Measurements from ENCODE around the gene FLCN. TPM values are rescaled to one million over a fixed set of nuclear protein-coding genes. Genes with fewer than 3 reads are reported as not detected.

FLCN gene
- total RNA-seq, 1 donor from 2014 or later, result 40.0 TPM

DNA sequence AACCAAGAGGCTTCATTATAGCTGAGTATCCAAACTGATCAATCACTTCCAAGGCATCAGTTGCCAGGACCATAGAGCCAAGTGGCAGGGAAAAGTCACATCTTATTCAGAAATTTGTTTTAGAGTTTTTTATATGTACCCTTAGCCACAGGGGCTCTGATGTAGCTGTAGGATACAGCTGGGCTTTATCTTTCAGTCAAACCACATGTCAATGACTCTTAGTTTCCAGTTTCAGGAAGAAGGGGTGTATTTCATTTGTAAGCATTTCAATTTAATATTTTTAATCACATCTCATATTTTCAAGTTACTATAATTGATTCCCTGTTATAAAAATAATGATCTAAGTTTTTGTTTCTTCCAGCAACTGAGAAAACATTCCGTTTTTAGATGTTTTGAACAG, 2.9 kb upstream of the FLCN start:
- no peak for DNase-seq (ENCODE audit: low spot score)

DNA sequence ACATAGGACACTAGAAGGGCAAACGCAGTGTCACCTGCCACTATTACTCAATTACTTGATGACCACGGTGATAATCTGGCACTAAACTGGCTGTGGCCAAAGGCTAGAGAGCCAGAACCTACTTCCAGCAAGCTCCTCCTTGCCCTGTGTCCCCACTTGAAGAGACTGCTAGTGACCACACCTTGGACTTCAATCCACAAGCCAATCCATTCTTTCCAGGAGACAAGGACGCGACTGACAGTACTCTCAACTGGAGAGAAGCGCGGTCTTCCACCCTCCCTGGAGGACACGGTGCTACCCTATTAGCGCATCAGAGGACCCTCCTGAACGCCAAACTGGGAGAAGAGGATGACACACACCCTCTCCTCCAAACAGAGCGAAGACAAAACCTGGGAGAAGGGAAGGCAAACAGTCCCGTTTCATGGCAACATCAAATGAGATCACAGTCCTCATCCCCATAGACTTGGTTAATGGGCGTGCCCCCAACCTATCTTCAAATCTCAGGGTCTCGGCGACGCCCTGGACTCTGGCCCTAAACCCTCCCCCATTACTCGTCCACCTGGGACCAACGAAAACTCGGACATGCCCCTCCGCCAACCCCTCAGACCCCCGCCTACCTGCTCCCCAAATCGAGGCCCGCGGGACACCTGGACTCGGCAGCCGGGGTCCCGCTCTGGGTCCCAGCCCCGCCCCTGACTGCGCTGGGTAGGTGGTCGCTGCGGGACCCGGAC, 508 bp downstream of the FLCN start:
- DNase-seq (ENCODE audit: low spot score), result no peak

DNA sequence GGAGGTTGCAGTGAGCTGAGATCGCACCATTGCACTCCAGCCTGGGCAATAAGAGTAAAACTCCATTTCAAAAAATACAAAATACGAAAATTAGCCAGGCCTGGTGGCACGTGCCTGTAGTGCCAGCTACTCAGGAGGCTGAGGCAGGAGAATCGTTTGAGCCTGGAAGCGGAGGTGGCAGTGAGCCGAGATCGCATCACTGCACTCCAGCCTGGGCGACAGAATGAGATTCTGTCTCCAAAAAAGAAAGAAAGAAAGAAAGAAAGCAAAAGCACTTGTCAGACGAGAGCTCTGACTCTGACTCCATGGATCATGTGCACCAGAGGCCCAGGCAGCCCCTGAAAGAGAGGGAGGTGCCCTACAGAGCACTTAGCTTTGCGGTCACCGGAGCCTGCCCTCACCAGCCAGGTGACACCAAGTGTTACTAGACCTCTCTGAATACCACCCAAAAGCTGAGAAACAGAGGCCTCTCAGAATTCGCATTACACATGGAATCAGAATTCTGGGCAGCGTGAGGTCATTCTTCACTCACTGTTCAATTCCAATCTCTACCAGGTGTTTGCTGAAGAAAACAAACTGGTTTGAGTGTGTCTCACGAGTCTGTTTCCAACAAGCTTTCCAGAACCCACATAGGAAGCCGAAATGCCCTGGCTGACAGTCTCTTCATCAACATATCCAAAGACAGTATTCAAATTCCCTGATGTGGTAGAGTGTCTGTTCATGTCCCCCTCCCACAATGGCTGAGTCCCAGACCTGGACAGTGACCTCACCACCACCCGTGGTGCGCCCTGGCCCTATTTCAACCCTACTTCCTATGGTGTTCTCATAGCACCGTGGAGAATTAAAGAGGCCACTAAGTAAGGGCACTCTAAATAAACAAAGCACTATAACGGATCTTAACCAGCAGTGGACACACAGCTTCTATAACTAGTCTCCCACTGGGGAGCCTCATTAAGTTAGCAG, 1.5 kb downstream of the FLCN start:
- DNase-seq (ENCODE audit: low spot score), result no peak

DNA sequence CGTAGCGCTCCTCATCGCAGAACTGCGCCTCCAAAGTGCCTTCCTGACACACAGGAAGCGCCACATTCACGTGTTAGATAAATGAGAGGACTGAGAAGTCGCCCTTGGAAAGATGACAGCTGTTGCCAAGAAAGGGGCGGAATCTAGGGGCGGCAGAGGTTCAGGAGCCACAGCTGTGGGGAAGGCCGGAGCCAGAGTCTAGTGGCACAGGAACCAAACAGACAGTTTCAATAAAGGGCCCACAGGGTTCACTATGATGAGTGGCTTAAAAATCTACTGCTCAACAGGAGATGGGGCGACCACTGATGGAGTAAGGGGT, 4.7 kb downstream of the FLCN start:
- DNase-seq (ENCODE audit: low spot score), result no peak

GRCh38 chr17:17231621-17232302, 5.2 kb downstream of the FLCN start:
- DNase-seq (ENCODE audit: low spot score), result no peak

DNA sequence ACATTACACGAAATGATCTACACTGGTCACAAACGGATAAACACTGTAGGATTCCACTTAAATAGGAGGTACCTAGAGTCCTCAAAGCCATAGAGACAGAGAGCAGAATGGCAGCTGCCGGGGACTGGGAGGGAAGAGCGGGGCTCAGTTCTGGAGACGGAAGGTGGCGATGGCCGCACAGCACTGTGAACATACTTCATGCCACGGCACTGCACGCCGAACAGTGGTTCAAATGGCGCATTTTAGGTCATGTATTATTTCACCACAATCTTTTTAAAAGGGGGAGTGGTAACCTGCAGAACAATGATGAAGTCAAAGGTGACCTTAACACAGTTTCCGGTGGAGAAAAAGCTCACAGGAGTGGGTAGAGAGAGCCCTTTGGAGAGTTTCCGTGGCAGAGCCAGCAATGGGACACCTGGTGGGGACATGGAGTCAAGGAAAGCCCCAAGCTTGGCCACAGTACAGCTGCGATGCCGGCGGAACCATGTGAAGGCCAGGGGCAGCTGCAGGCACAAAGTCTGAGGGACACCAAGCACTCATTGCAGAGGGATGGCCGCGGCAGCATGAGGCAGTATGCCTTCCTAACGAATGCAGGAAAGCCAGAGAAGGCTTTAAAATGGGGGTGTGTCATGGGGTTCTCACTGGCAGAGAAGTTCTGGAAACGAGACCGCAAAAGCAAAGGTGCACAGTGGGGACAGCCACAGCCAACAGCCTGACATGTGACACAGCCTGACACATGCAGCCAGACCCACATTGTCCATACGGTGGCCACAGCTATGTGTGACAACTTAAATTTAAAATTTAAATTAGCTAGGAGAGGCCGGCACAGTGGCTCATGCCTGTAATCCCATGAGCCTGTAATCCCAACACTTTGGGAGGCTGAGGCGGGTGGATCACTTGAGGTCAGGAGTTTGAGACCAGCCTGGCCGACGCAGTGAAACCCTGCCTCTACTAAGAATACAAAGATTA, 7.3 kb downstream of the FLCN start:
- DNase-seq (ENCODE audit: low spot score), result no peak

- no peak for DNase-seq (ENCODE audit: low spot score)
Observed at GRCh38 chr17:17228521-17229279, 8.3 kb downstream of the FLCN start.

- DNase-seq (ENCODE audit: low spot score), result no peak
Observed at GRCh38 chr17:17227608-17228520, 9.1 kb downstream of the FLCN start.

- DNase-seq (ENCODE audit: low spot score), result no peak
Observed at GRCh38 chr17:17226451-17227265, 10.3 kb downstream of the FLCN start.

DNA sequence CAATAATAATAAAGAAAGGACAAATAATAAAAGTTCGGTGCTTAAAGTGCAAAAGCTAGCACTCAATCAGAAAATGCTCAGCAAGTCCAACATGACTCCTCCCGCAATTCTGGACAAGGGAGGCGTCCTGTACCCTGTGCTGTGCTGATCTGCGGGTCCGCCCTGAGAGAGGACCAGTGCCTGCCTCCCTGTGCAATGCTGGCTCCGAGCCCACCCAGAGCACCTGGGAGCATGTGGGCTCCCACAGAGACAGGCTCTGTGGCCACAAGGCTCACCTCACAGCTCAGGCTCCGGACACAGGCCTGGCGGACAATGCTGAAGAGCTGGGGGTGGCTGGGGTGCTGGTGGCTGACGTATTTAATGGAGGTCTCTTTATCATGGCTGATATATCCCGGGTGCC, 11.1 kb downstream of the FLCN start:
- no peak for DNase-seq (ENCODE audit: low spot score)

DNA sequence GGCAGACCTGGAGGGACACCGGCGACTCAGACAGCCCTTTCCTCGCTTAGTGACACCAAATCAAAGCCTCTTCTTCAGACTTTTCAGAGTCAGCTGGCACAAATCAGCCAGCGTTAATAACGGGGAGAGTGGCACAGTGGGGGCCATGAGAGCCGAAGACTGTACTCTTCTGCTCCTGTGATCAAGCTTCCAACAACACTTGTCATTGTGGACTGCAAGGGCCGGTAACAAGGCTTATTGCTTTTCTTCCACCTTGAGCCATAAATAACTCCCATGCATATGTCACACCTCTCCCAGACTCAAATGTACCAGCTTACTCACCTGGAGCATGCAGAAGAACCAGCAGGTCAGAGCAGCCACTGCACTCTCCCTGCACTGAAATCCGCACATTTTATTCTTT, 12.8 kb downstream of the FLCN start:
- no peak for DNase-seq (ENCODE audit: low spot score)

DNA sequence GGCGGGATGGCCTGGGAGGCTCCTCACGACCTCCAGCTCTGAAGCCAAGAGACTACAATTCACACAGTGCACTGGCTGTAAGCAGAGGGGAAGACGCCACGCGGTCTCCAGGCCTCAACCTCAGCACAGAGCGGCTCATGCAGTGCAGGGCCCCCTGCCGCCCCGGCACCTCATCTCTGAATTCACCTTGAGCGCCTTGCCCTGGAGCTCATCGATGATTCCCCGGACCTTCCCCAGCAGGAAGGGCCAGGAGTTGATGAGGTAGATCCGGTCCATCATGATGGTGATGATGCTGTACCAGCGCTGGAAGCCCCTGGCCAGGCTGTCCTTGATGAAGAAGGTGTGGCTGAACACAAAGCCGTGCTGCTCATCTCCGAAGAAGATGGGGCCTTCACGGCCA, 13.2 kb downstream of the FLCN start:
- DNase-seq (ENCODE audit: low spot score), result no peak

- DNase-seq (ENCODE audit: low spot score), result no peak
Observed at GRCh38 chr17:17221329-17221728, 15.6 kb downstream of the FLCN start.

GRCh38 chr17:17220529-17220928, 16.4 kb downstream of the FLCN start:
- DNase-seq (ENCODE audit: low spot score), result no peak

- no peak for DNase-seq (ENCODE audit: low spot score)
Observed at GRCh38 chr17:17217995-17218394, 19.0 kb downstream of the FLCN start.

GRCh38 chr17:17216776-17217175, 20.2 kb downstream of the FLCN start:
- DNase-seq (ENCODE audit: low spot score), result no peak

DNA sequence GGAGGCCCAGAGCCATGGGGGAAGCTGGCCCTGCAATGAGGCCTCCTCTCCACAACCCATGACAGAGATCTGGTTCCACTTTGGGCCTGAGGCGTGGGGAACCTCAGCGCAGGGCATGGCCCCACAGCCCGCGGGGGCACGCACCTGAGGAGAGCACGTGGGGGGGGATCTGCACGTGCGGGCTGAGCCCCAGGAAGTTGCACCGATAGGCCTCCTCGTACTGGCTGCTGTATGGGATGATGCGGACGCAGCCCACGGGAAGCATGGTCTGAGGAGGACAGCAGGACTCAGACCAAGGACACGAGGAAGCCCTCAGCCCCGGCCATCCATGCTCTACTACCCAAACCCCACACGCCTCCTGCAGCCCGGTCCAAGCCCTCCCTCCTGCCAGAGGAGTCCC, 20.7 kb downstream of the FLCN start:
- no peak for DNase-seq (ENCODE audit: low spot score)

DNA sequence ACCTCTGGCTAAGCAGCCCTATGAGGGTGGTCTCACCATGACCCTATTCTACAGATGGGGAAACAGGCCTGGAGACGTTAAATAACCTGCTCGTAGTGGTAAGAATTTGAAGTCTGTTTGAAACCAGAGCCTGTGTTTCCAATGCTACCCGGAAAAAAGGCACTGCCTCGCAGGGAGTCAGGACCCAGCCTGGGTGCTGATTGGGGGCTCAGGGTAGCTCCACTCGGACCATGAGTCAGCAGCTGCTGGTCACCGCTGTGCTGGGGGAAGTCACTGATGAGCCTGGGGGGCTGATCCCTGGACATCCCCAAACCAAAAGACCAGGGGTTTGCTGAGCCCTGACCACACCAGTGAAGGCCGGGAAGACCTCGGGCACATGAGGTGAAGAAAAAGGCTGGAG, 21.4 kb downstream of the FLCN start:
- DNase-seq (ENCODE audit: low spot score), result no peak

Measured in mesenteric fat pad (tissue), 1 donor.